SK-N-MC (cell line): Measurements from ENCODE around the gene ITGA7.

ENCODE experiments used
- EZH2 ChIP-seq: fragments of 200-600 bp; sonication (generic); IDR thresholded peaks from one replicate; pipeline ENCODE4 v1.6.1; 2017; ENCODE audit warnings: antibody characterized with exemption
- POLR2AphosphoS5 ChIP-seq: IDR thresholded peaks from 2 replicates; pipeline ENCODE4 v1.6.1; 2012; ENCODE audit warnings: mild to moderate bottlenecking, low read depth, low read length, borderline replicate concordance

- TF ChIP-seq EZH2 = no peak
- TF ChIP-seq POLR2AphosphoS5 = no peak
These were observed 70.9 kb downstream of the ITGA7 start, which contains the start of gene OR10P1 for GRCh38 chr12:55636853-55637252.
